IMR-90 (cell line): Measurements from ENCODE around the gene MORC2. TPM values are rescaled to one million over a fixed set of nuclear protein-coding genes. Genes with fewer than 3 reads are reported as not detected.

Experiments
- ATAC-seq: fragments of 200-7000 bp; cut with Tn5 transposase; 2 replicates; pipeline ENCODE4 v1.9.1; 2020; ENCODE audit warnings: low read depth, mild to moderate bottlenecking, moderate library complexity
- BruUV-seq: library from RNA; stranded (reverse); fragments of 400-500 nt; replicated peaks from 2 replicates; lab custom pipeline; 2021; lab: Mats Ljungman, UMichigan
- CTCF ChIA-PET: fragments of 300-600 bp; formaldehyde crosslinking; extraction: SDS; loops from one replicate; lab custom pipeline; 2021; ENCODE audit warnings: antibody characterized with exemption; lab: Yijun Ruan, JAX
- POLR2A ChIA-PET: fragments of 300-600 bp; sonication (Branson Sonifier 250); formaldehyde crosslinking; loops from one replicate; lab custom pipeline; 2022; ENCODE audit warnings: antibody characterized with exemption; ENCODE audit not compliant: unreplicated experiment; lab: Charles Lee
- DNase-seq: peaks from one replicate; pipeline ENCODE4 v3.0.0; 2013
- H2AFZ ChIP-seq: replicated peaks from 2 replicates; pipeline ENCODE3; 2013; ENCODE audit warnings: low read length, mild to moderate bottlenecking; ENCODE audit not compliant: poor library complexity
- H2AK5ac ChIP-seq: 2 replicates; pipeline ENCODE4 v1.6.1; 2013; ENCODE audit warnings: low read depth, low read length, inconsistent platforms
- H2AK9ac ChIP-seq: replicated peaks from 2 replicates; pipeline ENCODE3; 2013; ENCODE audit warnings: mild to moderate bottlenecking, low read depth, low read length, moderate library complexity; ENCODE audit not compliant: poor library complexity
- H2BK120ac ChIP-seq: 2 replicates; pipeline ENCODE4 v1.6.1; 2013; ENCODE audit warnings: low read depth, low read length, inconsistent platforms
- H2BK15ac ChIP-seq: 3 replicates; pipeline ENCODE4 v1.6.1; 2013; ENCODE audit warnings: low read depth, low read length, inconsistent platforms
- H2BK20ac ChIP-seq: 2 replicates; pipeline ENCODE4 v1.6.1; 2013; ENCODE audit warnings: low read depth, mild to moderate bottlenecking, inconsistent platforms, low read length, moderate library complexity
- H2BK5ac ChIP-seq: 2 replicates; pipeline ENCODE4 v1.6.1; 2013; ENCODE audit warnings: mild to moderate bottlenecking, low read depth, low read length, inconsistent platforms; ENCODE audit not compliant: poor library complexity, severe bottlenecking
- H3K14ac ChIP-seq: replicated peaks from 2 replicates; pipeline ENCODE4 v1.6.1; 2013; ENCODE audit warnings: low read depth, low read length, inconsistent platforms
- H3K18ac ChIP-seq: 2 replicates; pipeline ENCODE4 v1.6.1; 2013; ENCODE audit warnings: low read depth, low read length, control low read depth
- H3K23ac ChIP-seq: 2 replicates; pipeline ENCODE4 v1.6.1; 2013; ENCODE audit warnings: low read depth, low read length, inconsistent platforms
- H3K27ac ChIP-seq: 2 replicates; pipeline ENCODE4 v1.5.1; 2013; ENCODE audit warnings: mild to moderate bottlenecking, control low read depth, low read length; ENCODE audit not compliant: insufficient read depth
- H3K27me3 ChIP-seq: 2 replicates; pipeline ENCODE4 v1.6.1; 2013; ENCODE audit warnings: low read length; ENCODE audit not compliant: control insufficient read depth, insufficient read depth
- H3K36me3 ChIP-seq: 2 replicates; pipeline ENCODE4 v1.6.1; 2013; ENCODE audit warnings: low read length, mixed read lengths; ENCODE audit not compliant: control insufficient read depth, insufficient read depth
- H3K4ac ChIP-seq: 2 replicates; pipeline ENCODE4 v1.6.1; 2013; ENCODE audit warnings: low read depth, low read length, inconsistent platforms
- H3K4me1 ChIP-seq: 2 replicates; pipeline ENCODE4 v1.6.1; 2013; ENCODE audit warnings: low read length, mixed read lengths; ENCODE audit not compliant: control insufficient read depth, insufficient read depth
- H3K4me2 ChIP-seq: 2 replicates; pipeline ENCODE4 v1.6.1; 2013; ENCODE audit warnings: low read depth, mild to moderate bottlenecking, control low read depth, low read length, moderate library complexity
- H3K4me3 ChIP-seq: 2 replicates; pipeline ENCODE4 v1.5.1; 2013; ENCODE audit warnings: low read depth, mild to moderate bottlenecking, control low read depth, low read length, moderate library complexity; ENCODE audit not compliant: insufficient read depth
- H3K56ac ChIP-seq: 2 replicates; pipeline ENCODE4 v1.6.1; 2013; ENCODE audit warnings: low read length, inconsistent platforms; ENCODE audit not compliant: insufficient read depth; ENCODE audit errors: extremely low read depth
- H3K79me1 ChIP-seq, 2 experiments: 2 replicates each; pipeline ENCODE4 v1.6.1; 2013; ENCODE audit warnings: low read length in 2 of 2, inconsistent platforms in 1 of 2, low read depth in 1 of 2
- H3K9ac ChIP-seq: 2 replicates; pipeline ENCODE4 v1.6.1; 2013; ENCODE audit warnings: low read depth, low read length, control low read depth
- H3K9me1 ChIP-seq: 2 replicates; pipeline ENCODE4 v1.6.1; 2013; ENCODE audit warnings: low read length, inconsistent platforms; ENCODE audit not compliant: insufficient read depth
- H3K9me3 ChIP-seq: 2 replicates; pipeline ENCODE4 v1.6.1; 2013; ENCODE audit warnings: low read length; ENCODE audit not compliant: control insufficient read depth, insufficient read depth
- H4K20me1 ChIP-seq: 2 replicates; pipeline ENCODE4 v1.6.1; 2013; ENCODE audit warnings: low read length, inconsistent platforms; ENCODE audit not compliant: insufficient read depth
- H4K5ac ChIP-seq: 2 replicates; pipeline ENCODE4 v1.6.1; 2013; ENCODE audit warnings: mild to moderate bottlenecking, low read depth, low read length, control low read depth
- H4K8ac ChIP-seq, 2 experiments: 2 replicates each; pipeline ENCODE4 v1.6.1; 2013; ENCODE audit warnings: low read depth in 2 of 2, low read length in 2 of 2, control low read depth in 1 of 2, inconsistent platforms in 1 of 2
- H4K91ac ChIP-seq: 2 replicates; pipeline ENCODE4 v1.6.1; 2013; ENCODE audit warnings: low read depth, low read length, inconsistent platforms; ENCODE audit not compliant: insufficient read depth
- CEBPB ChIP-seq: IDR thresholded peaks from 2 replicates; pipeline ENCODE4 v1.6.1; 2012; ENCODE audit warnings: low read depth, low read length, improper control_type of control experiment
- CHD1 ChIP-seq: IDR thresholded peaks from 2 replicates; pipeline ENCODE4 v1.6.1; 2012; ENCODE audit warnings: low read depth, low read length, improper control_type of control experiment
- FOS ChIP-seq: fragments of 150-350 bp; IDR thresholded peaks from 2 replicates; pipeline ENCODE4 v1.6.1; 2016; ENCODE audit warnings: low read depth, low read length
- MAZ ChIP-seq: IDR thresholded peaks from 2 replicates; pipeline ENCODE4 v1.6.1; 2012; ENCODE audit warnings: low read depth, mild to moderate bottlenecking, low read length, improper control_type of control experiment, moderate library complexity, borderline replicate concordance
- MXI1 ChIP-seq: IDR thresholded peaks from 2 replicates; pipeline ENCODE4 v1.6.1; 2012; ENCODE audit warnings: low read depth, mild to moderate bottlenecking, low read length, moderate library complexity, borderline replicate concordance
- NFE2L2 ChIP-seq: fragments of 150-350 bp; IDR thresholded peaks from 2 replicates; pipeline ENCODE4 v1.6.1; 2016; ENCODE audit warnings: low read depth, mild to moderate bottlenecking, low read length
- POLR2A ChIP-seq: IDR thresholded peaks from 2 replicates; pipeline ENCODE4 v1.6.1; 2012; ENCODE audit warnings: mild to moderate bottlenecking, low read depth, low read length
- RAD21 ChIP-seq: IDR thresholded peaks from 2 replicates; pipeline ENCODE4 v1.6.1; 2012; ENCODE audit warnings: low read length, improper control_type of control experiment
- RCOR1 ChIP-seq: IDR thresholded peaks from 2 replicates; pipeline ENCODE4 v1.6.1; 2012; ENCODE audit warnings: mild to moderate bottlenecking, low read length, improper control_type of control experiment; ENCODE audit not compliant: insufficient replicate concordance
- RFX5 ChIP-seq: IDR thresholded peaks from 2 replicates; pipeline ENCODE4 v1.8.0; 2012; ENCODE audit warnings: low read depth, mild to moderate bottlenecking, low read length, moderate library complexity
- WGBS, 2 experiments: methylation state at CpG; one replicate each; pipeline versions ENCODE4 v1.1.5 to v1.1.7; 2013; ENCODE audit warnings: missing lambda C conversion rate in 2 of 2; ENCODE audit not compliant: insufficient read length in 1 of 2; ENCODE audit errors: extremely low coverage in 2 of 2; 5-methylcytosine and 5-hydroxymethylcytosine counted together
- dilution Hi-C: fragments of 300-500 bp; cut with HindIII; formaldehyde crosslinking; loops from one replicate; pipeline ENCODE4 v1.14.3; 2018; ENCODE audit warnings: low sequenced_read_pairs; ENCODE audit not compliant: unreplicated experiment
- in situ Hi-C: fragments of 300-500 bp; cut with MboI; formaldehyde crosslinking; loops from 3 replicates; pipeline ENCODE4 v1.14.3; 2019; ENCODE audit warnings: low sequenced_read_pairs, inconsistent platforms, mixed read lengths
- intact Hi-C: fragments of 100-400 bp; cut with micrococcal nuclease; formaldehyde crosslinking; loops from 2 replicates; pipeline ENCODE4 v1.10.0; 2022
- polyA plus RNA-seq, 3 experiments: library from polyadenylated mRNA; depleted of rRNA; stranded (reverse); fragments of >200 nt; gene quantifications; 2 replicates each; pipeline ENCODE4 v1.2.3, GENCODE V29; 2012; ENCODE audit warnings: low replicate concordance in 1 of 3
- total RNA-seq: library from RNA; depleted of rRNA; stranded (reverse); fragments of >200 nt; gene quantifications from 2 replicates; pipeline ENCODE4 v1.2.3, GENCODE V29; 2012
- TF ChIP-seq, protein P1 (sequence below): fragments of 150-350 bp; IDR thresholded peaks from 2 replicates; pipeline ENCODE4 v1.6.1; 2017; ENCODE audit warnings: mild to moderate bottlenecking, antibody characterized with exemption, low read length, low read depth
- TF ChIP-seq, protein P2 (sequence below): fragments of 150-350 bp; IDR thresholded peaks from 2 replicates; pipeline ENCODE4 v1.6.1; 2016; ENCODE audit warnings: low read depth, mild to moderate bottlenecking, low read length, moderate library complexity, borderline replicate concordance

Gene MORC2
- total and polyA plus RNA-seq, 2 of the 4 experiments (the other 2 are of a cell fraction) = 15.8 to 24.7 TPM

DNA sequence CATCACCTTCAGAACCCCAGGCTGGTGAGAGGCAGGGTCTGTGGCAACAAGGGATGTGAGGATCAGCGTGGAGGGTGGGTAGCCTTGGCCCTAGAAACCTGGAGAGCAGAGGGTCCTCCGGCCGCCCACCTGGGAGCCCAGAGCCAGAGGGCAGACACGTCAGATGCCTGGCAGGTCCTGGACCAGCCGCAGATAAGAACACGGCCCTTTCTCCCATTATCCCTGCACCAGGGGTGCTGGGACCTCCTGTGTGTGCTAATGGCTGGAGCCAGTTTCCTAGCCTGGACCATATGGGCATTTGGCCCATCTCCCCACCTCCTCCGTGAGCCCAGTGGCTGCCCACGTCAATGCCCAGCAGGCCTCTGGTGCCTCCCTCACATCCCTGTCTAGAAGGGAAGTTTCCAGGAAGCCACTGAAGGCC is 88.4 kb downstream of the MORC2 start:
- Histone ChIP-seq H3K36me3 (no peaks in the 10 kb centered on the region), H3K9me3 (no peaks in the 10 kb centered on the region), H3K79me1 (no peaks in the 10 kb centered on the region), H4K20me1 (no peaks in the 10 kb centered on the region), H4K91ac (no peak overlapping the region), H2AK9ac (no peak overlapping the region), H2BK20ac (no peak overlapping the region), H2AK5ac (no peak overlapping the region), H3K14ac (no peak overlapping the region), H3K56ac (no peak overlapping the region), H3K9ac (no peak overlapping the region), H2BK5ac (no peak overlapping the region), H3K23ac (no peak overlapping the region), H2BK120ac (no peak overlapping the region), H3K9me1 (no peaks in the 10 kb centered on the region), H3K18ac (no peak overlapping the region), H3K4me3 (no peak overlapping the region), H3K4me2 (no peak overlapping the region), H4K8ac (no peak overlapping the region), H3K27ac (no peak overlapping the region), H2BK15ac (no peak overlapping the region), H3K4ac (no peak overlapping the region), H4K5ac (no peak overlapping the region), H3K4me1 (no peaks in the 10 kb centered on the region; the same call in 1 of the 2 replicates), H3K27me3 (no peaks in the 10 kb centered on the region; the same call in 1 of the 2 replicates), H2AFZ (peak overlapping the region; percentile 23)
- ChIA-PET POLR2A (no interaction called here), CTCF (no interaction called here)
- dilution Hi-C loops (no loop called here), intact Hi-C loops (no loop called here), in situ Hi-C loops (no loop called here)
- no peak for ATAC-seq
- TF ChIP-seq POLR2A (no peak), CEBPB (no peak), FOS (no peak), RFX5 (no peak), NFE2L2 (no peak), MAZ (no peak), MXI1 (no peak), RCOR1 (no peak), RAD21 (no peak), CHD1 (no peak)
- TF ChIP-seq, protein P1, sequence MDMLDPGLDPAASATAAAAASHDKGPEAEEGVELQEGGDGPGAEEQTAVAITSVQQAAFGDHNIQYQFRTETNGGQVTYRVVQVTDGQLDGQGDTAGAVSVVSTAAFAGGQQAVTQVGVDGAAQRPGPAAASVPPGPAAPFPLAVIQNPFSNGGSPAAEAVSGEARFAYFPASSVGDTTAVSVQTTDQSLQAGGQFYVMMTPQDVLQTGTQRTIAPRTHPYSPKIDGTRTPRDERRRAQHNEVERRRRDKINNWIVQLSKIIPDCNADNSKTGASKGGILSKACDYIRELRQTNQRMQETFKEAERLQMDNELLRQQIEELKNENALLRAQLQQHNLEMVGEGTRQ = no peak
- TF ChIP-seq, protein P2, sequence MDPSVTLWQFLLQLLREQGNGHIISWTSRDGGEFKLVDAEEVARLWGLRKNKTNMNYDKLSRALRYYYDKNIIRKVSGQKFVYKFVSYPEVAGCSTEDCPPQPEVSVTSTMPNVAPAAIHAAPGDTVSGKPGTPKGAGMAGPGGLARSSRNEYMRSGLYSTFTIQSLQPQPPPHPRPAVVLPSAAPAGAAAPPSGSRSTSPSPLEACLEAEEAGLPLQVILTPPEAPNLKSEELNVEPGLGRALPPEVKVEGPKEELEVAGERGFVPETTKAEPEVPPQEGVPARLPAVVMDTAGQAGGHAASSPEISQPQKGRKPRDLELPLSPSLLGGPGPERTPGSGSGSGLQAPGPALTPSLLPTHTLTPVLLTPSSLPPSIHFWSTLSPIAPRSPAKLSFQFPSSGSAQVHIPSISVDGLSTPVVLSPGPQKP = no peak
- no peak for DNase-seq
- no TSS peak for BruUV-seq
- WGBS, 2 experiments = 100% methylated on average over 1 of the region's 8 CpGs; no CpG with 5 or more reads in 1 of the 2 experiments
